Cardiac fibroblast (primary cell): ENCODE results near the gene C4BPA.

Experiments
- DNase-seq, 2 donors: peaks; one replicate each; pipeline versions ENCODE4 v3.0.0 to v3.0.0-alpha.2; 2010; ENCODE audit warnings: low read depth in 2 of 2
- H3K4me3 ChIP-seq, 2 donors: replicated peaks in 1 of 2; 1 replicate in 1 of 2; 2 replicates in 1 of 2; pipeline ENCODE4 v1.5.1; 2011; ENCODE audit warnings: low read depth in 2 of 2, low read length in 2 of 2, mild to moderate bottlenecking in 2 of 2, moderate library complexity in 1 of 2
- CTCF ChIP-seq: IDR thresholded peaks from one replicate; pipeline ENCODE4 v1.5.1; 2011; ENCODE audit warnings: low read depth, mild to moderate bottlenecking, low read length, inconsistent platforms

The C4BPA gene

GRCh38 chr1:207164086-207164485 lies 60.1 kb downstream of the C4BPA start:
- no peak overlapping the region for H3K4me3 ChIP-seq
- no peak for TF ChIP-seq CTCF
- DNase-seq: no peak

- no peak for DNase-seq
Observed at GRCh38 chr1:207172321-207172720, 68.3 kb downstream of the C4BPA start.

GRCh38 chr1:207172885-207173284 lies 68.9 kb downstream of the C4BPA start:
- no peak overlapping the region for H3K4me3 ChIP-seq
- TF ChIP-seq CTCF: no peak
- DNase-seq: no peak

More at GRCh38 chr1:207172321-207172720, 68.3 kb downstream of the C4BPA start:
- TF ChIP-seq CTCF: no peak
- no peak overlapping the region for H3K4me3 ChIP-seq

GRCh38 chr1:207173396-207173795 lies 69.4 kb downstream of the C4BPA start:
- DNase-seq: no peak
- H3K4me3 ChIP-seq: no peak overlapping the region
- TF ChIP-seq CTCF: no peak

- DNase-seq: no peak
Observed at GRCh38 chr1:207174913-207175312, 70.9 kb downstream of the C4BPA start.

GRCh38 chr1:207179036-207179435 lies 75.0 kb downstream of the C4BPA start:
- H3K4me3 ChIP-seq: no peak overlapping the region
- DNase-seq: no peak
- TF ChIP-seq CTCF: no peak

More at GRCh38 chr1:207174913-207175312, 70.9 kb downstream of the C4BPA start:
- no peak for TF ChIP-seq CTCF
- H3K4me3 ChIP-seq: no peak overlapping the region

GRCh38 chr1:207181847-207182246 lies 77.8 kb downstream of the C4BPA start:
- TF ChIP-seq CTCF: peak; percentile 1
- DNase-seq: peak; percentile 19 to 32
- no peak overlapping the region for H3K4me3 ChIP-seq
